Fibroblast of lung (primary cell): ENCODE data around the gene ZNF521. TPM values are rescaled to one million over a fixed set of nuclear protein-coding genes. Genes with fewer than 3 reads are reported as not detected.

Source experiments
- DNase-seq, 2 donors: peaks; one replicate each; pipeline versions ENCODE4 v3.0.0 to v3.0.0-alpha.2; 2010; ENCODE audit warnings: low read depth in 2 of 2
- H2AFZ ChIP-seq: 2 replicates; pipeline ENCODE4 v1.5.1; 2012; ENCODE audit warnings: low read length, control low read depth, inconsistent platforms
- H3K27ac ChIP-seq: 2 replicates; pipeline ENCODE4 v1.5.1; 2011; ENCODE audit warnings: low read length, control low read depth; ENCODE audit not compliant: insufficient read depth
- H3K27me3 ChIP-seq: 2 replicates; pipeline ENCODE4 v1.5.1; 2011; ENCODE audit warnings: mild to moderate bottlenecking, low read length; ENCODE audit not compliant: control insufficient read depth, insufficient read depth
- H3K36me3 ChIP-seq: 2 replicates; pipeline ENCODE4 v1.5.1; 2011; ENCODE audit warnings: low read length; ENCODE audit not compliant: control insufficient read depth, insufficient read depth
- H3K4me1 ChIP-seq: 2 replicates; pipeline ENCODE4 v1.5.1; 2011; ENCODE audit warnings: low read length; ENCODE audit not compliant: control insufficient read depth, insufficient read depth; ENCODE audit errors: extremely low read depth
- H3K4me2 ChIP-seq: 2 replicates; pipeline ENCODE4 v1.5.1; 2011; ENCODE audit warnings: low read length, control low read depth; ENCODE audit not compliant: insufficient read depth; ENCODE audit errors: extremely low read depth
- H3K4me3 ChIP-seq, 4 experiments: fragments of 200-600 bp in 1 of 4; sonication (generic) in 1 of 4; replicated peaks in 1 of 4; 2 replicates each; pipeline ENCODE4 v1.5.1; 2011 to 2016; ENCODE audit warnings: low read length in 4 of 4, low read depth in 3 of 4, mild to moderate bottlenecking in 3 of 4, control low read depth in 2 of 4, inconsistent platforms in 1 of 4, mixed read lengths in 1 of 4; ENCODE audit not compliant: insufficient read depth in 1 of 4; ENCODE audit errors: control extremely low read depth in 1 of 4
- H3K79me2 ChIP-seq: 2 replicates; pipeline ENCODE4 v1.5.1; 2012; ENCODE audit warnings: mild to moderate bottlenecking, low read length, inconsistent platforms; ENCODE audit not compliant: control insufficient read depth, insufficient read depth
- H3K9ac ChIP-seq: 2 replicates; pipeline ENCODE4 v1.5.1; 2011; ENCODE audit warnings: mild to moderate bottlenecking, low read length, control low read depth; ENCODE audit not compliant: insufficient read depth
- H3K9me3 ChIP-seq: 2 replicates; pipeline ENCODE4 v1.5.1; 2012; ENCODE audit warnings: low read depth, low read length; ENCODE audit not compliant: control insufficient read depth, insufficient read depth
- H4K20me1 ChIP-seq: 2 replicates; pipeline ENCODE4 v1.5.1; 2011; ENCODE audit warnings: low read length; ENCODE audit not compliant: control insufficient read depth, insufficient read depth; ENCODE audit errors: extremely low read depth
- EZH2 ChIP-seq: IDR thresholded peaks from 2 replicates; pipeline ENCODE4 v1.5.1; 2012; ENCODE audit warnings: low read length, control low read depth, mild to moderate bottlenecking; ENCODE audit errors: missing control alignments
- polyA plus RNA-seq, 2 donors: library from polyadenylated mRNA; depleted of rRNA in 1 of 2; stranded (reverse) in 1 of 2; unstranded in 1 of 2; fragments of >200 nt; gene quantifications; 2 replicates each; pipeline ENCODE4 v1.2.1, GENCODE V29; 2011 to 2012; ENCODE audit warnings: missing spikeins in 1 of 2
- total RNA-seq: library from RNA; depleted of rRNA; stranded (reverse); fragments of >200 nt; gene quantifications from 2 replicates; pipeline ENCODE4 v1.2.1, GENCODE V29; 2014
- TF ChIP-seq, protein P1 (sequence below), 2 donors: IDR thresholded peaks in 1 of 2; conservative IDR thresholded peaks in 1 of 2; 1 replicate in 1 of 2; 2 replicates in 1 of 2; pipeline ENCODE4 v1.5.1; 2011 to 2012; ENCODE audit warnings: low read length in 2 of 2, control low read depth in 1 of 2, inconsistent platforms in 1 of 2, low read depth in 1 of 2, mild to moderate bottlenecking in 1 of 2

The ZNF521 gene
- total and polyA plus RNA-seq, 2 donors (not counting 1 experiment from before 2014, with no cell fraction given) = 25.2 to 43.6 TPM

DNA sequence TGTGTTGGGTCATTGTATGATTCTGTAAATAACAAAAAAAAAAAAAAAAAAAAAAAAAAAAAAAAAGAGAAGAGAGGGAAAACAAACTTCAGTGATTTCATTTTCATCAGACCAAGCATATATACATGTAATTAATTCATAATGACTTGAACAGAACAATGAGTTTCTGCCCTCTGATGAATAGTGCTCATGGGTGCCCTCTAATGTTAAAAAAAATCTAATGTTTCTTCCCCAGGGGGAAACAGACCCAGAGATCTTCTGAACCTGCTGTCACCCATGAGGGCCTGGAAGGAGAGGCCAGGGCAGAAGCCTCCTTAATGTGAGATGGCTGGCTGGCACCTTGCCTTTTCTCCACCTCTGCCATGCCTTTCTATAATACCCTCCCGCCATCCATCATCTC lies 289.2 kb downstream of the ZNF521 start:
- Histone ChIP-seq H3K4me1 (no peaks in the 10 kb centered on the region), H4K20me1 (no peaks in the 10 kb centered on the region), H3K9ac (no peak overlapping the region), H3K36me3 (no peaks in the 10 kb centered on the region), H3K27me3 (no peaks in the 10 kb centered on the region), H2AFZ (no peak overlapping the region), H3K9me3 (no peaks in the 10 kb centered on the region), H3K4me2 (no peak overlapping the region), H3K79me2 (no peaks in the 10 kb centered on the region), H3K27ac (no peak overlapping the region), H3K4me3 (no peak overlapping the region)
- TF ChIP-seq, protein P1, sequence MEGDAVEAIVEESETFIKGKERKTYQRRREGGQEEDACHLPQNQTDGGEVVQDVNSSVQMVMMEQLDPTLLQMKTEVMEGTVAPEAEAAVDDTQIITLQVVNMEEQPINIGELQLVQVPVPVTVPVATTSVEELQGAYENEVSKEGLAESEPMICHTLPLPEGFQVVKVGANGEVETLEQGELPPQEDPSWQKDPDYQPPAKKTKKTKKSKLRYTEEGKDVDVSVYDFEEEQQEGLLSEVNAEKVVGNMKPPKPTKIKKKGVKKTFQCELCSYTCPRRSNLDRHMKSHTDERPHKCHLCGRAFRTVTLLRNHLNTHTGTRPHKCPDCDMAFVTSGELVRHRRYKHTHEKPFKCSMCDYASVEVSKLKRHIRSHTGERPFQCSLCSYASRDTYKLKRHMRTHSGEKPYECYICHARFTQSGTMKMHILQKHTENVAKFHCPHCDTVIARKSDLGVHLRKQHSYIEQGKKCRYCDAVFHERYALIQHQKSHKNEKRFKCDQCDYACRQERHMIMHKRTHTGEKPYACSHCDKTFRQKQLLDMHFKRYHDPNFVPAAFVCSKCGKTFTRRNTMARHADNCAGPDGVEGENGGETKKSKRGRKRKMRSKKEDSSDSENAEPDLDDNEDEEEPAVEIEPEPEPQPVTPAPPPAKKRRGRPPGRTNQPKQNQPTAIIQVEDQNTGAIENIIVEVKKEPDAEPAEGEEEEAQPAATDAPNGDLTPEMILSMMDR (conservative IDR thresholded peaks at IDR 0.05 in 1 of 2, IDR thresholded peaks at IDR 0.05 in 1 of 2; ENCODE audit: low read depth in 1 of 2, low read length in 2 of 2) = peak in 1 of 2 donors; percentile 8
- TF ChIP-seq EZH2 = no peak
- DNase-seq = no peak

DNA sequence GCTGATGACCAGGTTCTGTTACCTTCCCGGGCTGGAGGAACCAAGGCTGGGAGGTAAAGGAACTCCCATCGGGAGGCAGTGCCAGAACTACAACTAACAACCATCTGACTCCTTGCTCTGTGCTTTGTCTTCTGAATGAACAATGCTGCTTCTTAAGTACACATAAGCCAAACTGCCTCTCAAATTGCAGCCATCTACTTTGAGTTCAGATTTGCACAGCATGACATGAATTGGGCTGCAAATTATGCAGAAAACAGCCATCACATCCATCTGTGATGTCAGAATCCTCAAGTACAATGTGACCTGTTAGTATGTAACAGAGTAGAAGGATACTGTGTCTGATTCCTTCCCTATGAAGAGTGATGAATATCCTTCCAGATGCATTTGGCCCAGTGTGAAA lies 290.6 kb downstream of the ZNF521 start:
- Histone ChIP-seq H3K4me2 (no peak overlapping the region), H3K27ac (no peak overlapping the region), H2AFZ (no peak overlapping the region), H3K4me3 (no peak overlapping the region), H3K9me3 (no peaks in the 10 kb centered on the region), H3K9ac (no peak overlapping the region), H4K20me1 (no peaks in the 10 kb centered on the region), H3K79me2 (no peaks in the 10 kb centered on the region), H3K27me3 (no peaks in the 10 kb centered on the region), H3K4me1 (no peaks in the 10 kb centered on the region), H3K36me3 (no peaks in the 10 kb centered on the region)
- no peak for DNase-seq
- TF ChIP-seq, protein P1 (conservative IDR thresholded peaks at IDR 0.05 in 1 of 2, IDR thresholded peaks at IDR 0.05 in 1 of 2; ENCODE audit: low read depth in 1 of 2, low read length in 2 of 2) = no peak
- no peak for TF ChIP-seq EZH2

DNA sequence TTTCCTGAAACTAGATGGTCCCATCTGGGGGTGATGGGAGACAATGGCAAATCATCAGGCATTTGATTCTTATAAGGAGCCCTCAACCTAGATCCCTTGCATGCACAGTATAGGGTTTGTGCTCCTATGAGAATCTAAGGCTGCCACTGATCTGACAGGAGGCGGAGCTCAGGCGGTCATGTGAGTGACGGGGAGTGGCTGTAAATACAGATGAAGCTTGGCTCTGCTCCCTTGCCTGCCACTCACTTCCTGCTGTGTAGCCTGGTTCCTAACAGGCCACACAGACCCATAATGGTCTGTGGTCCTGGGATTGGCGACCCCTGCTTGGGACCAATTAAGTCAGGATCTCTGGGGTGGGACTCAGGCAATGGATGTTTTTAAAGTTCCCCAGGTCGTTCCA lies 293.4 kb downstream of the ZNF521 start:
- H3K79me2 ChIP-seq = no peaks in the 10 kb centered on the region
- H3K27ac ChIP-seq = no peak overlapping the region
- no peak overlapping the region for H3K4me3 ChIP-seq
- no peak overlapping the region for H3K9ac ChIP-seq
- TF ChIP-seq, protein P1 (conservative IDR thresholded peaks at IDR 0.05 in 1 of 2, IDR thresholded peaks at IDR 0.05 in 1 of 2; ENCODE audit: low read depth in 1 of 2, low read length in 2 of 2) = no peak
- TF ChIP-seq EZH2 = no peak
- H3K4me1 ChIP-seq = no peaks in the 10 kb centered on the region
- no peak for DNase-seq
- no peaks in the 10 kb centered on the region for H3K9me3 ChIP-seq
- H4K20me1 ChIP-seq = no peaks in the 10 kb centered on the region
- no peak overlapping the region for H2AFZ ChIP-seq
- H3K36me3 ChIP-seq = no peaks in the 10 kb centered on the region
- H3K4me2 ChIP-seq = no peak overlapping the region
- H3K27me3 ChIP-seq = no peaks in the 10 kb centered on the region
